Mucosa of descending colon (tissue), 3 donors: ENCODE measurements around the gene MYO9B. TPM values are rescaled to one million over a fixed set of nuclear protein-coding genes. Genes with fewer than 3 reads are reported as not detected.
A peak's percentile ranks its signal among the peaks of the same experiment; 100 is the strongest.

ENCODE experiments used
- ATAC-seq: fragments of 200-7000 bp; cut with Tn5 transposase; one replicate; pipeline ENCODE4 v1.9.1; 2020; ENCODE audit warnings: mild to moderate bottlenecking, moderate library complexity
- DNase-seq, 3 donors: peaks; one replicate each; pipeline ENCODE4 v3.0.0-alpha.2; 2020
- H3K36me3 ChIP-seq: fragments of 200-600 bp; one replicate; pipeline ENCODE4 v1.8.0; 2021; ENCODE audit warnings: low read depth, mild to moderate bottlenecking
- H3K4me1 ChIP-seq: fragments of 200-600 bp; one replicate; pipeline ENCODE4 v1.8.0; 2021; ENCODE audit warnings: low read depth, mild to moderate bottlenecking
- H3K4me3 ChIP-seq: fragments of 200-600 bp; one replicate; pipeline ENCODE4 v1.8.0; 2021; ENCODE audit warnings: mild to moderate bottlenecking
- H3K9me3 ChIP-seq: fragments of 200-600 bp; one replicate; pipeline ENCODE4 v1.8.0; 2021; ENCODE audit warnings: mild to moderate bottlenecking
- intact Hi-C, 2 donors: fragments of 100-400 bp; cut with DNase I in 1 of 2; cut with micrococcal nuclease in 1 of 2; formaldehyde crosslinking; loops; one replicate each; pipeline versions ENCODE4 v1.11.0 to v1.11.1; 2022; cut with DNase I, micrococcal nuclease
- total RNA-seq, 3 donors: library from RNA; stranded (reverse); fragmentation: NEBNext Ultra II Directional in 2 of 3; extraction: Animal tissue kit (Norgen Biotek cat#: 25700) in 2 of 3; gene quantifications; one replicate each; pipeline versions ENCODE4 v1.2.1 to v1.2.4, GENCODE V29; 2021 to 2023
- TF ChIP-seq, protein P1 (sequence below): fragments of 200-600 bp; IDR thresholded peaks from one replicate; pipeline ENCODE4 v1.8.0; 2022; ENCODE audit warnings: antibody characterized with exemption, mild to moderate bottlenecking
- donor health status: DM: no; HTN: no; CAD: no; lungs with moderate emphysema.
- donor health status: DM: no; HTN: no; CAD: no.
- donor health status: DM: no; HTN: yes; CAD: no.

MYO9B gene
- total RNA-seq, 3 donors from 2014 or later = 73.7 to 91.8 (median 90.8) TPM

DNA sequence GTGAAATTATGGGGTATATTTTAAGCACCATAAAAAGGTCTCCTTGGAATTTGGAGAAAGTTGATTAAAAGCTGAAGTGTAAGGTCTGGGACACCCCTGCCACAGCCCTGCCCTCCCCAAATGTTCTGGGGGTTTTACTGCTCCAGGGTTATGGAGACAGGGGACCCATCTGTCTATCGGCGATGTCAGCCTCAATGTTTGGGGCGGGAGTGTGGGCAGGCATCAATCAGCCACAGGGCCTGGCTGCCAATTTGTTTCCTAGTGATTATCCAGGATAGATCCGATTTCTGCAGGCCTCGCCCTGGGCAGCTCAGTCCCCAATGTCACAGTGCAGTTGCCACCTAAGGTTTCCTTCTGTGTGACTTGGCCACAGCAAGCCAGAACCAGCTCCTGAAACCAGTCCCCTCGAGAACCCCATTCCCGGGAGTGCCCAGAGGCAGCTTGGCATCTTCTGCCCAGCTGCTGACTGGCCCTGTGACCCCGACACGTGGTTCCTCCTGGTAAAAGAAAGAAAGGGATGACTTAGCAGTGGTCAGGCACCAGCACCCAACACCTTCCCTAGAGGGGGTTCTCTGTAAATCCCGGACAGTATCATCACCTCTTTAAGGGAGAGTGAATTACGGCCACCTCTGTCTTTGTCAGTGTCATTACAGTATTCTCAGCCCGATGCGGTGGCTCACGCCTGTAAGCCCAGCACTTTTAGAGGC lies 41.6 kb downstream of the MYO9B start:
- H3K36me3 ChIP-seq = no peaks in the 10 kb centered on the region
- peaks cover 2% of the 10 kb centered on the region for H3K4me1 ChIP-seq
- no peak for DNase-seq
- intact Hi-C loops = no loop called here
- ATAC-seq = no peak
- H3K9me3 ChIP-seq = no peaks in the 10 kb centered on the region
- TF ChIP-seq, protein P1, sequence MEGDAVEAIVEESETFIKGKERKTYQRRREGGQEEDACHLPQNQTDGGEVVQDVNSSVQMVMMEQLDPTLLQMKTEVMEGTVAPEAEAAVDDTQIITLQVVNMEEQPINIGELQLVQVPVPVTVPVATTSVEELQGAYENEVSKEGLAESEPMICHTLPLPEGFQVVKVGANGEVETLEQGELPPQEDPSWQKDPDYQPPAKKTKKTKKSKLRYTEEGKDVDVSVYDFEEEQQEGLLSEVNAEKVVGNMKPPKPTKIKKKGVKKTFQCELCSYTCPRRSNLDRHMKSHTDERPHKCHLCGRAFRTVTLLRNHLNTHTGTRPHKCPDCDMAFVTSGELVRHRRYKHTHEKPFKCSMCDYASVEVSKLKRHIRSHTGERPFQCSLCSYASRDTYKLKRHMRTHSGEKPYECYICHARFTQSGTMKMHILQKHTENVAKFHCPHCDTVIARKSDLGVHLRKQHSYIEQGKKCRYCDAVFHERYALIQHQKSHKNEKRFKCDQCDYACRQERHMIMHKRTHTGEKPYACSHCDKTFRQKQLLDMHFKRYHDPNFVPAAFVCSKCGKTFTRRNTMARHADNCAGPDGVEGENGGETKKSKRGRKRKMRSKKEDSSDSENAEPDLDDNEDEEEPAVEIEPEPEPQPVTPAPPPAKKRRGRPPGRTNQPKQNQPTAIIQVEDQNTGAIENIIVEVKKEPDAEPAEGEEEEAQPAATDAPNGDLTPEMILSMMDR = no peak
- no peak overlapping the region for H3K4me3 ChIP-seq

DNA sequence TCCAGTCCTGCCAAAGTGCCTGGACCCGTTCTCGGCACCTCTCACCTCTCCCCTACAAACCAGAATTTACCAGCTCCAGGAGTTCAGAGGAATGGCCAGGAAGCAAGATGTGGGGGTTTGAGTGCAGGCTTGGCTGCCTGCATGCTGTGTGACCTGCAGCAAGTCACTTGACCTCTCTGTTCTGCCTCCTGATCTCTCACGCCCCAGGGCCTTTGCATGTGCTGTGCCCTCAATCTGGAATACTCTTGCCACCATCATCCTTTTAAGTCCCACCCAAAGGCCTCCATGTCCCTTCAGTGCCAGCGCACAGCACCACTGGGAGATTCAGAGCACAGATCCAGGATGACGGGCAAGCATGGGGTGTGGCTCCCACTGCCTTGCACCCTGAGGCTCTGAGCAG lies 43.4 kb downstream of the MYO9B start:
- DNase-seq (no peak), ATAC-seq (no peak)
- intact Hi-C loops = no loop called here
- TF ChIP-seq, protein P1 = no peak
- Histone ChIP-seq H3K4me1 (peaks cover 2% of the 10 kb centered on the region), H3K4me3 (no peak overlapping the region), H3K9me3 (no peaks in the 10 kb centered on the region), H3K36me3 (no peaks in the 10 kb centered on the region)

DNA sequence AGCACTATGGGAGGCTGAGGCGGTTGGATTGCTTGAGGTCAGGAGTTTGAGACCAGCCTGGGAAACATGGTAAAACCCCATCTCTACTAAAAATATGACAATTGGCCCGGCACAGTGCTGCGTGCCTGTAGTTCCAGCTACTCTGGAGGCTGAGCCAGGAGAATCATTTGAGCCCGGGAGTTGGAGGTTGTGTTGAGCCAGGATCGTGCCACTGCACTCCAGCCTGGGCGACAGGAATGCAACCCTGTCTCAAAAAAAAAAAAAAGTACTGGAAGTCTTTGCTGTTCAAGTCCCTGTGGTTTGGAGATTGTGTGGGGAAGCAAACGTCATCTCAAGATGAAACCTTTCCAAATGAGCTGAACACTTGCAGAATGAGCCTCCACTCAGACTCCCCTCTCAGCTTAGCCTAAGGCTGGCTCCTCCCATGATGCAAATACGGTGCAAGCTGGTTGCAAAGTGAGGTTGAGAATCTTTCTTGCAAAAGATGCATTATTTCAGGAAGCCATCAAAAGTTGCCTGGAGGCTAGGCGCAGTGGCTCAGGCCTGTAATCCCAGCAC lies 46.2 kb downstream of the MYO9B start:
- H3K4me1 ChIP-seq = peaks cover 2% of the 10 kb centered on the region
- TF ChIP-seq, protein P1 = no peak
- H3K4me3 ChIP-seq = no peak overlapping the region
- no peaks in the 10 kb centered on the region for H3K9me3 ChIP-seq
- H3K36me3 ChIP-seq = no peaks in the 10 kb centered on the region
- ATAC-seq (no peak), DNase-seq (no peak)
- intact Hi-C loops = no loop called here

DNA sequence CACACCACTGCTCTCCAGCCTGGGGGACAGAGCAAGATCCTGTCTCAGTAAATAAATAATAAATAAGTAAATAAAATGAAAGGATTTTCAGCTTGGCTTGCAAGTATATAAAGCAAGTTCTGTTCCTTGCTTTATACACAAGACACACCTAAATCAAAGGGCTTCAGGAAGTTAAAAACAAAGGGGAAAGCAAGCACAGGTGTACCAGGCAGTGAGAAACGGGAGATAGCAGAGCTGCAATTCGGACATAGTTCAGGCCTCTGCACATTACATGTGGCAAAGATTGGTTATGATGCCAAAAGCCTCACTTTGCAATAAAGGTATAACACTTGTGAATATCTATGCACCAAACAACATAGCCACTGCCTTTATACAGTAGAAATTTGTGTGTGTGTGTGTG lies 47.5 kb downstream of the MYO9B start:
- intact Hi-C loops = no loop called here
- ATAC-seq (peak; percentile 66), DNase-seq (no peak)
- H3K4me3 ChIP-seq = no peak overlapping the region
- H3K4me1 ChIP-seq = peaks cover 2% of the 10 kb centered on the region
- H3K36me3 ChIP-seq = no peaks in the 10 kb centered on the region
- TF ChIP-seq, protein P1 = no peak
- H3K9me3 ChIP-seq = no peaks in the 10 kb centered on the region

DNA sequence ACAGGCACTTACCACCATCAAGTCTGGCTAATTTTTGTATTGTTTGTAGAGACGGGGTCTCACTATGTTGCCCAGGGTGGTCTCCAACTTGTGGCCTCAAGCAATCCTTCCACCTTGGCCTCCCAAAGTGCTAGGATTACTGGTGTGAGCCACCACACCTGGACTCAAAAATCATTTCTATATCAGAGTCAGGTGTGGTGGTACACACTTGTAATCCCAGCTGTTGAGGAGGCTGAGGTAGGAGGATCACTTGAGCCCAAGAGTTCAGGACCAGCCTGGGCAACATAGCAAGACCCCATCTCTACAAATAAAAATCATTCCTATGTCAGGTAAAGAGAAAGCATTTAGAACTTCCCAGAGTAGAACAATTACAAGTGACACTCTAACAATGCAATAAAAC lies 48.4 kb downstream of the MYO9B start:
- TF ChIP-seq, protein P1 = no peak
- intact Hi-C loops = no loop called here
- no peak for DNase-seq
- no peak for ATAC-seq
- H3K36me3 ChIP-seq = no peaks in the 10 kb centered on the region
- H3K4me1 ChIP-seq = peaks cover 2% of the 10 kb centered on the region
- no peaks in the 10 kb centered on the region for H3K9me3 ChIP-seq
- H3K4me3 ChIP-seq = no peak overlapping the region
